K562 (cell line): Measurements from ENCODE around the gene ZNF214. TPM values are rescaled to one million over a fixed set of nuclear protein-coding genes. Genes with fewer than 3 reads are reported as not detected.

Source experiments
- ATAC-seq: fragments of 200-7000 bp; cut with Tn5 transposase; 3 replicates; pipeline ENCODE4 v1.9.1; 2020; ENCODE audit warnings: moderate library complexity
- BruUV-seq: library from RNA; stranded (reverse); fragments of 400-500 nt; replicated peaks from 2 replicates; lab custom pipeline; 2021; lab: Mats Ljungman, UMichigan
- CTCF ChIA-PET: fragments of 300-600 bp; formaldehyde crosslinking; extraction: SDS; loops from one replicate; lab custom pipeline; 2021; ENCODE audit warnings: low intra/inter-chr PET ratio; lab: Yijun Ruan, JAX
- POLR2A ChIA-PET: fragments of 300-600, 350-650 bp; sonication (Branson Sonifier 250); formaldehyde crosslinking; extraction: SDS; loops from one replicate; lab custom pipeline; 2021; ENCODE audit warnings: antibody characterized with exemption, inconsistent platforms; lab: Yijun Ruan, JAX
- DNase-seq, 4 experiments: peaks; one replicate each; pipeline versions ENCODE4 v3.0.0 to v3.0.0-alpha.2; 2011 to 2018; ENCODE audit warnings: low spot score in 3 of 4, mixed read lengths in 3 of 4; ENCODE audit errors: extremely low read depth in 1 of 4
- FAIRE-seq: peaks from 2 replicates; lab custom pipeline; 2011; peaks lifted over from hg19 to GRCh38; lab: Jason Lieb, UNC
- H2AFZ ChIP-seq: 2 replicates; pipeline ENCODE4 v1.6.0; 2011; ENCODE audit warnings: low read depth, low read length, control low read depth, inconsistent platforms
- H3K27ac ChIP-seq: fragments of 200-600 bp; 3 replicates; pipeline ENCODE4 v1.8.0; 2011; ENCODE audit warnings: low read depth, mild to moderate bottlenecking, control low read depth, inconsistent platforms, low read length, moderate library complexity, mixed read lengths; ENCODE audit errors: extremely low read depth
- H3K27me3 ChIP-seq, 2 experiments: fragments of 300-600 bp in 1 of 2; 2 replicates in 1 of 2; 3 replicates in 1 of 2; pipeline versions ENCODE4 v1.6.0 to v1.8.0; 2011; ENCODE audit warnings: inconsistent platforms in 2 of 2, low read length in 2 of 2, mild to moderate bottlenecking in 1 of 2, mixed read lengths in 1 of 2, moderate library complexity in 1 of 2; ENCODE audit not compliant: control insufficient read depth in 2 of 2, insufficient read depth in 2 of 2
- H3K36me3 ChIP-seq: fragments of 300-600 bp; 3 replicates; pipeline ENCODE4 v1.8.0; 2011; ENCODE audit warnings: mild to moderate bottlenecking, low read length, inconsistent platforms; ENCODE audit not compliant: control insufficient read depth, insufficient read depth
- H3K4me1 ChIP-seq, 2 experiments: fragments of 200-600 bp in 1 of 2; replicated peaks in 1 of 2; 2 replicates in 1 of 2; 3 replicates in 1 of 2; pipeline versions ENCODE4 v1.5.1 to v1.8.0; 2011; ENCODE audit warnings: inconsistent platforms in 2 of 2, low read length in 2 of 2, mild to moderate bottlenecking in 1 of 2, mixed read lengths in 1 of 2, moderate library complexity in 1 of 2; ENCODE audit not compliant: control insufficient read depth in 2 of 2, insufficient read depth in 2 of 2
- H3K4me2 ChIP-seq: 2 replicates; pipeline ENCODE4 v1.6.1; 2011; ENCODE audit warnings: low read length, control low read depth, inconsistent platforms, mixed read lengths; ENCODE audit not compliant: insufficient read depth
- H3K4me3 ChIP-seq: fragments of 200-600 bp; sonication (generic), shearing (Covaris generic); 2 replicates; pipeline ENCODE4 v1.5.1; 2016; ENCODE audit warnings: control low read depth, inconsistent platforms
- H3K79me2 ChIP-seq: fragments of 200-600 bp; 3 replicates; pipeline ENCODE4 v1.8.0; 2011; ENCODE audit warnings: low read length, inconsistent platforms; ENCODE audit not compliant: control insufficient read depth, insufficient read depth
- H3K9ac ChIP-seq, 2 experiments: 2 replicates each; pipeline versions ENCODE4 v1.6.0 to v1.6.1; 2011; ENCODE audit warnings: low read depth in 2 of 2, low read length in 2 of 2, control low read depth in 1 of 2, inconsistent platforms in 1 of 2, mild to moderate bottlenecking in 1 of 2, mixed read lengths in 1 of 2; ENCODE audit not compliant: insufficient read depth in 1 of 2
- H3K9me1 ChIP-seq: one replicate; pipeline ENCODE4 v1.6.0; 2011; ENCODE audit warnings: inconsistent platforms, mild to moderate bottlenecking, low read length, moderate library complexity; ENCODE audit not compliant: control insufficient read depth, insufficient read depth
- H3K9me3 ChIP-seq: replicated peaks from 2 replicates; pipeline ENCODE4 v1.5.1; 2011; ENCODE audit warnings: low read depth, low read length, inconsistent platforms; ENCODE audit not compliant: control insufficient read depth, insufficient read depth
- H4K20me1 ChIP-seq: replicated peaks from 2 replicates; pipeline ENCODE4 v1.6.1; 2011; ENCODE audit warnings: low read length, inconsistent platforms, mixed read lengths; ENCODE audit not compliant: control insufficient read depth, insufficient read depth
- CTCF ChIP-seq, 3 experiments: IDR thresholded peaks in 2 of 3; conservative IDR thresholded peaks in 1 of 3; 2 replicates each; pipeline ENCODE4 v1.5.1; 2011 to 2012; ENCODE audit warnings: low read length in 3 of 3, mild to moderate bottlenecking in 3 of 3, control low read depth in 2 of 3, improper control_type of control experiment in 1 of 3, inconsistent platforms in 1 of 3, low read depth in 1 of 3, mixed read lengths in 1 of 3, moderate library complexity in 1 of 3; ENCODE audit not compliant: insufficient read depth in 2 of 3
- ETS1 ChIP-seq: conservative IDR thresholded peaks from 2 replicates; pipeline ENCODE4 v1.6.1; 2011; ENCODE audit warnings: low read depth, mild to moderate bottlenecking, low read length; ENCODE audit not compliant: control insufficient read depth
- RAD21 ChIP-seq, 2 experiments: fragments of 250-450 bp in 1 of 2; fragments of 450-650 bp in 1 of 2; sonication (Bioruptor Pico) in 1 of 2; formaldehyde crosslinking in 1 of 2; IDR thresholded peaks in 1 of 2; conservative IDR thresholded peaks in 1 of 2; 2 replicates each; pipeline versions ENCODE4 v1.4.0 to v1.8.0; 2020 to 2022; ENCODE audit warnings: mild to moderate bottlenecking in 2 of 2, moderate library complexity in 1 of 2
- SRSF7 ChIP-seq: fragments of 200-400 bp; formaldehyde crosslinking; optimal IDR thresholded peaks from 2 replicates; pipeline ENCODE3; 2017; ENCODE audit warnings: mild to moderate bottlenecking, low read depth, low read length
- in situ Hi-C: fragments of 300-500 bp; cut with MboI; formaldehyde crosslinking; loops from 4 replicates; pipeline ENCODE4 v1.15.0; 2018; ENCODE audit warnings: inconsistent platforms, mixed read lengths
- intact Hi-C: fragments of 100-400 bp; cut with micrococcal nuclease; formaldehyde crosslinking; loops from 2 replicates; pipeline ENCODE4 v1.14.2; 2022
- polyA plus RNA-seq, 8 experiments: library from polyadenylated mRNA; depleted of rRNA in 4 of 8; stranded (reverse) in 5 of 8; unstranded in 3 of 8; fragments of >200 nt; fragmentation: Nextera tagmentation in 2 of 8; fragmentation: Illumina TruSeq in 1 of 8; extraction: Ambion mirVana in 2 of 8; extraction: Trizol in 1 of 8; gene quantifications; 2 replicates each; pipeline versions ENCODE4 v1.2.1 to v1.2.3, GENCODE V29; 2011 to 2014; ENCODE audit warnings: inconsistent platforms in 1 of 8, missing spikeins in 1 of 8
- total RNA-seq, 7 experiments: library from RNA; depleted of rRNA in 6 of 7; stranded (reverse); fragments of >200 nt in 6 of 7; fragmentation: Illumina TruSeq in 2 of 7; extraction: Trizol in 2 of 7; gene quantifications; 2 replicates each; pipeline versions ENCODE4 v1.2.1 to v1.2.3, GENCODE V29; 2011 to 2021; ENCODE audit warnings: low replicate concordance in 1 of 7

The ZNF214 gene
- total and polyA plus RNA-seq, 9 of the 15 experiments (the other 6 are each of a cell fraction or from before 2014, with no cell fraction given): 0.06 to 0.41 (median 0.33) TPM; not detected in 1

- CTCF ChIA-PET: no interaction called here
- no peak overlapping the region for H3K4me2 ChIP-seq
- H3K79me2 ChIP-seq: no peaks in the 10 kb centered on the region
- no peak overlapping the region for H3K4me3 ChIP-seq
- no peak overlapping the region for H3K9ac ChIP-seq
- no peak for ATAC-seq
- peak; percentile 69 for FAIRE-seq
- DNase-seq: no peak
- H3K27ac ChIP-seq: no peak overlapping the region
- no peaks in the 10 kb centered on the region for H4K20me1 ChIP-seq
- H2AFZ ChIP-seq: no peak overlapping the region
- no peaks in the 10 kb centered on the region for H3K27me3 ChIP-seq
- H3K9me1 ChIP-seq: no peaks in the 10 kb centered on the region
- peaks cover 0 to 4% of the 10 kb centered on the region in 2 experiments; a peak in 1 of 5 replicates for H3K4me1 ChIP-seq
- BruUV-seq: no TSS peak
- no peaks in the 10 kb centered on the region for H3K36me3 ChIP-seq
- POLR2A ChIA-PET: interaction anchor here (0.6 kb wide), 1 partner anchor 13 kb away, joined by 3 read pairs; no protein-coding TSS in a partner anchor
- TF ChIP-seq SRSF7: no peak
- TF ChIP-seq CTCF (IDR thresholded peaks at IDR 0.05 in 2 of 3, conservative IDR thresholded peaks at IDR 0.05 in 1 of 3; ENCODE audit: insufficient read depth in 2 of 3, low read depth in 1 of 3, low read length in 3 of 3): peak in 1 of 3 experiments; percentile 15; a peak in 2 of 6 replicates
- TF ChIP-seq ETS1: no peak
- peak in 1 of 2 experiments; percentile 38; a peak in 1 of 4 replicates for TF ChIP-seq RAD21 (CRISPR knock-in tag; conservative IDR thresholded peaks at IDR 0.05 in 1 of 2, IDR thresholded peaks at IDR 0.05 in 1 of 2)
- in situ Hi-C loops: no loop called here
- intact Hi-C loops: loop anchor here (10.0 kb wide), 1 partner anchor 91 kb away; no protein-coding TSS in a partner anchor
- no peaks in the 10 kb centered on the region for H3K9me3 ChIP-seq
These were observed 24.4 kb downstream of the ZNF214 start for GRCh38 chr11:6995703-6996102.
